AG20443 (cell line): ENCODE measurements around the gene DUSP14.
A peak's percentile ranks its signal among the peaks of the same experiment; 100 is the strongest.

Source experiments
- DNase-seq: peaks from one replicate; pipeline ENCODE4 v3.0.0; 2012; ENCODE audit warnings: low spot score, mixed read lengths

The DUSP14 gene

GRCh38 chr17:37513711-37514110, 24.0 kb downstream of the DUSP14 start:
- no peak for DNase-seq

- DNase-seq, result no peak
These were observed 26.5 kb downstream of the DUSP14 start for GRCh38 chr17:37516127-37516571.

- no peak for DNase-seq
These were observed 28.2 kb downstream of the DUSP14 start for GRCh38 chr17:37517881-37518280.

- DNase-seq, result no peak
These were observed 29.1 kb downstream of the DUSP14 start for GRCh38 chr17:37518826-37519225.

GRCh38 chr17:37519251-37519985, 29.7 kb downstream of the DUSP14 start:
- no peak for DNase-seq

- no peak for DNase-seq
These were observed 30.5 kb downstream of the DUSP14 start for GRCh38 chr17:37520174-37520573.

- no peak for DNase-seq
These were observed 32.1 kb downstream of the DUSP14 start for GRCh38 chr17:37521821-37522220.

- DNase-seq, result no peak
These were observed 34.1 kb downstream of the DUSP14 start for GRCh38 chr17:37523715-37524219.

- peak; percentile 65 for DNase-seq
These were observed 37.7 kb downstream of the DUSP14 start for GRCh38 chr17:37527249-37527851.

- DNase-seq, result no peak
These were observed 40.7 kb downstream of the DUSP14 start for GRCh38 chr17:37530420-37530819.

- no peak for DNase-seq
These were observed 43.1 kb downstream of the DUSP14 start for GRCh38 chr17:37532756-37533155.

GRCh38 chr17:37535906-37536305, 46.2 kb downstream of the DUSP14 start:
- no peak for DNase-seq

- DNase-seq, result no peak
These were observed 49.4 kb downstream of the DUSP14 start for GRCh38 chr17:37538981-37539659.

GRCh38 chr17:37541880-37542660, 52.4 kb downstream of the DUSP14 start:
- DNase-seq, result peak; percentile 72

- DNase-seq, result no peak
These were observed 54.0 kb downstream of the DUSP14 start for GRCh38 chr17:37543637-37544052.

GRCh38 chr17:37545486-37545885, 55.8 kb downstream of the DUSP14 start:
- DNase-seq, result no peak

- no peak for DNase-seq
These were observed 56.6 kb downstream of the DUSP14 start for GRCh38 chr17:37546302-37546701.

- DNase-seq, result no peak
These were observed 58.3 kb downstream of the DUSP14 start for GRCh38 chr17:37547986-37548385.

GRCh38 chr17:37551788-37552187, 62.1 kb downstream of the DUSP14 start:
- DNase-seq, result no peak

- DNase-seq, result no peak
These were observed 63.8 kb downstream of the DUSP14 start for GRCh38 chr17:37553401-37553966.

- DNase-seq, result no peak
These were observed 65.7 kb downstream of the DUSP14 start for GRCh38 chr17:37555386-37555785.

- no peak for DNase-seq
These were observed 67.8 kb downstream of the DUSP14 start for GRCh38 chr17:37557482-37557881.
